ENCODE data around the gene MACROD1. TPM values are rescaled to one million over a fixed set of nuclear protein-coding genes. Genes with fewer than 3 reads are reported as not detected.

MACROD1 gene
- total RNA-seq, 2 experiments from 2014 or later = 6.0 to 6.3 TPM

DNA sequence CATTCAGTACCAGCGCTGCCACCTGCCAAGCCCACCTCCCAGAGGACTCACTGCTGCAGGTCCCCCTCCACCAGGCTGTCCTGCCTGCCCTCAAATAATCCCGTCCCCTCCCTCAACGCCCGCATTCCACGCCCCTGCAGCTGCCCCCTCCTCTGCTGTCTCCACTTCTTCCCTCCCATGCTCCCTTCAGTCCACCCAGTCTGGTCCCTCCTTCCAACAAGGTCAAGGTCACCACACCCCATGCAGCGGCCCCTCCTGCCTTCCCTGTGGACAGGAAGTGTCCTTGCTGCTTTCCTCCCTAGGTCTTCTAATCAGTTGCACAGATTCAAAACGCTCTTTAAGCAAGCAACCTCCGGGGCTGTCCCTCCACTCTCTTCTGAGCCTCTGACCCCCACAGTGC is 12.1 kb downstream of the MACROD1 start:
- Histone ChIP-seq H3K4me3 (ENCODE audit: low read length) (no peak overlapping the region), H3K9me3 (ENCODE audit: control insufficient read depth in 1 of 2, insufficient read depth in 1 of 2, low read length in 2 of 2) (no peaks in the 10 kb centered on the region), H3K27me3 (ENCODE audit: control insufficient read depth in 1 of 2, insufficient read depth in 2 of 2, low read length in 2 of 2) (no peaks in the 10 kb centered on the region), H3K27ac (ENCODE audit: low read depth in 1 of 2, low read length in 2 of 2) (no peak overlapping the region), H3K4me1 (ENCODE audit: insufficient read depth, low read length) (peaks cover 8% of the 10 kb centered on the region), H3K36me3 (ENCODE audit: insufficient read depth, low read length) (no peaks in the 10 kb centered on the region)
- ATAC-seq (ENCODE audit: poor library complexity) = no peak
- TF ChIP-seq, protein P1, sequence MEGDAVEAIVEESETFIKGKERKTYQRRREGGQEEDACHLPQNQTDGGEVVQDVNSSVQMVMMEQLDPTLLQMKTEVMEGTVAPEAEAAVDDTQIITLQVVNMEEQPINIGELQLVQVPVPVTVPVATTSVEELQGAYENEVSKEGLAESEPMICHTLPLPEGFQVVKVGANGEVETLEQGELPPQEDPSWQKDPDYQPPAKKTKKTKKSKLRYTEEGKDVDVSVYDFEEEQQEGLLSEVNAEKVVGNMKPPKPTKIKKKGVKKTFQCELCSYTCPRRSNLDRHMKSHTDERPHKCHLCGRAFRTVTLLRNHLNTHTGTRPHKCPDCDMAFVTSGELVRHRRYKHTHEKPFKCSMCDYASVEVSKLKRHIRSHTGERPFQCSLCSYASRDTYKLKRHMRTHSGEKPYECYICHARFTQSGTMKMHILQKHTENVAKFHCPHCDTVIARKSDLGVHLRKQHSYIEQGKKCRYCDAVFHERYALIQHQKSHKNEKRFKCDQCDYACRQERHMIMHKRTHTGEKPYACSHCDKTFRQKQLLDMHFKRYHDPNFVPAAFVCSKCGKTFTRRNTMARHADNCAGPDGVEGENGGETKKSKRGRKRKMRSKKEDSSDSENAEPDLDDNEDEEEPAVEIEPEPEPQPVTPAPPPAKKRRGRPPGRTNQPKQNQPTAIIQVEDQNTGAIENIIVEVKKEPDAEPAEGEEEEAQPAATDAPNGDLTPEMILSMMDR (IDR thresholded peaks at IDR 0.05) = no peak
- POLR2A ChIA-PET = interaction anchor here (1.2 kb wide), 1 partner anchor 32 kb away, joined by 4 read pairs; the partner anchor contains the start of gene STIP1
- Mint-ChIP-seq H3K36me3 (ENCODE audit: low read depth) (no peaks in the 10 kb centered on the region), H3K9me3 (no peaks in the 10 kb centered on the region), H3K4me3 (no peak overlapping the region), H3K4me1 (ENCODE audit: low read depth) (no peaks in the 10 kb centered on the region), H3K27ac (no peak overlapping the region), H3K27me3 (no peaks in the 10 kb centered on the region)
- intact Hi-C loops (cut with DNase I, micrococcal nuclease) = loop anchor here (1.0 to 5.0 kb wide), 2 partner anchors 154 to 247 kb away; no protein-coding TSS in a partner anchor
- CTCF ChIA-PET = interaction anchor here (0.8 to 2.8 kb wide), 4 partner anchors 10 to 154 kb away, joined by 3 to 15 read pairs (median 4); partner anchors contain the start of gene MACROD1
- DNase-seq = no peak

DNA sequence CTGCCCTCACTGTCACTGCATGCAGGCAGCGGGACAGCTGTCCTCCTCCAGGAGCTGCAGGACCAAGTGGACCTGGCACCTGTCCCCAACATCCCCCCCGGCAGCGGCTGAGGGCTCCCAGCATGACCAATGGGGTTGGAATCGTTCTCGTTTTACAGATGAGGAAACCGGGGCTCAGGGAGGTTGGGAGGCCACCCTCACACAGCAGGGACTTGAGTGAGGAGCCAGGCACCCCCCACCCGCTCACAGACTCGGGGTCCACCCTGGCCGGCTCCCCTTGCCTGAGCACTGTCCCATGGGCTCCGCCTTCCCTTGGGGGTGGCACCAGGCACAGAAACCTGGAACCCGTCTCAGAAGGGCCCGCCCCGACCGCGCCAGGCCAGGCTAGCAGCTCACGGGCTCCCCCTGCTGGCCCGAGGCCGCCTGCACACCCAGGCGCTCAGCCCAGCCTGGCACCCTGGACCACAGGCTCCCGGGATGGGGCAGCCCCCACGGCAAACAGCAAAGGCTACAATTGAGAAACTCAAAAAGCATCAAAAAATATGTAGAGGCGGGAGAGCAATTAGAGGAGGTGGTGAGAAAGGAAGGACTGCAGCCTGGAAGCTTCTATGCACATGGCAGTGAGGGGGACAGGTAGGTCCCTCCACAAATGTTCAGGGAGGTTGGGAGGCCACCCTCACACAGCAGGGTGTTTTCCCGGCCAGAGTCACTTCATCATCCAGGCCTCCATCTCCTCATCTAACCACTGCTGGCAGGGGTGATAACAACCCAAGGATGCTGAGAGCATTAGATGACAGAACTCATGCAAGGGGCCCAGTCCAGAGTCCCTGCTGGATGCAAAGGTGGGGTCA is 12.8 kb downstream of the MACROD1 start:
- no peak overlapping the region for H3K4me3 Mint-ChIP-seq
- ATAC-seq (ENCODE audit: poor library complexity) = peak; percentile 96

DNA sequence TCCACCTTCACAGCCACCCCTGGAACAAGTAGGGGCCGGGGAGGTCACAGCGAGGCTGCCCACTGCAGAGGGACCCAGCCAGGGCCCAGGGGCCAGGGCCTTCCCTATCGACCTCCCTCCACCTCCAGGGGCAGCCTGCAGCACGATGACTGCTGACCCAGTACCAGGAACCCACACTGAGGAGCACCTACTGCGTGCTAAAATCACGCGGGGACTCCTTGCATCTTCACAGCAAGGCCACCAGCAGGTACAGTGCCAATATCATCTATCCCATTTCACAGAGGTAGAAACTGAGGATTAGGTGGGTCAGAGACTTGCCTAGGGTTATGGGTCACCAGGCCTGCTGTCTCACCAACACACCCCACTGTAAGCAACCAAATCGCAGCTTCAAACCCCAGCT is 14.6 kb downstream of the MACROD1 start:
- no peaks in the 10 kb centered on the region for H3K36me3 Mint-ChIP-seq (ENCODE audit: low read depth)
- peaks cover 14% of the 10 kb centered on the region for H3K4me1 ChIP-seq (ENCODE audit: insufficient read depth, low read length)
- peaks cover 4% of the 10 kb centered on the region for H3K4me1 Mint-ChIP-seq (ENCODE audit: low read depth)
- no peak overlapping the region for H3K4me3 ChIP-seq (ENCODE audit: low read length)
- H3K27me3 Mint-ChIP-seq = no peaks in the 10 kb centered on the region
- H3K4me3 Mint-ChIP-seq = no peak overlapping the region
- intact Hi-C loops (cut with DNase I, micrococcal nuclease) = loop anchor here in 1 of 2 experiments (5.0 kb wide), 1 partner anchor 244 kb away; no protein-coding TSS in a partner anchor
- no peaks in the 10 kb centered on the region for H3K36me3 ChIP-seq (ENCODE audit: insufficient read depth, low read length)
- no peak for ATAC-seq (ENCODE audit: poor library complexity)
- TF ChIP-seq, protein P1 (IDR thresholded peaks at IDR 0.05) = no peak
- ChIA-PET POLR2A (no interaction called here), CTCF (interaction anchor here (2.8 kb wide), 1 partner anchor 151 kb away, joined by 15 read pairs; no protein-coding TSS in a partner anchor)
- DNase-seq = no peak
- H3K27ac ChIP-seq (ENCODE audit: low read depth in 1 of 2, low read length in 2 of 2) = no peak overlapping the region
- no peak overlapping the region for H3K27ac Mint-ChIP-seq
- H3K9me3 Mint-ChIP-seq = no peaks in the 10 kb centered on the region
- H3K9me3 ChIP-seq (ENCODE audit: control insufficient read depth in 1 of 2, insufficient read depth in 1 of 2, low read length in 2 of 2) = no peaks in the 10 kb centered on the region
- H3K27me3 ChIP-seq (ENCODE audit: control insufficient read depth in 1 of 2, insufficient read depth in 2 of 2, low read length in 2 of 2) = no peaks in the 10 kb centered on the region

More for the DNA sequence above, 12.8 kb downstream of the MACROD1 start:
- TF ChIP-seq, protein P1 (IDR thresholded peaks at IDR 0.05) = peak; percentile 99
- H3K36me3 ChIP-seq (ENCODE audit: insufficient read depth, low read length) = no peaks in the 10 kb centered on the region
- H3K27ac ChIP-seq (ENCODE audit: low read depth in 1 of 2, low read length in 2 of 2) = no peak overlapping the region
- H3K4me3 ChIP-seq (ENCODE audit: low read length) = no peak overlapping the region
- Mint-ChIP-seq H3K4me1 (ENCODE audit: low read depth) (no peaks in the 10 kb centered on the region), H3K9me3 (no peaks in the 10 kb centered on the region), H3K27ac (no peak overlapping the region), H3K36me3 (ENCODE audit: low read depth) (no peaks in the 10 kb centered on the region), H3K27me3 (no peaks in the 10 kb centered on the region)
- DNase-seq = peak; percentile 40 to 83 (median 63)
- CTCF ChIA-PET = interaction anchor here (0.8 to 2.8 kb wide), 7 partner anchors 11 to 385 kb away, joined by 3 to 15 read pairs (median 4); partner anchors contain the start of genes MACROD1 and ZFTA
- POLR2A ChIA-PET = interaction anchor here (1.2 kb wide), 1 partner anchor 33 kb away, joined by 4 read pairs; the partner anchor contains the start of gene STIP1
- H3K4me1 ChIP-seq (ENCODE audit: insufficient read depth, low read length) = peaks cover 12% of the 10 kb centered on the region
- no peaks in the 10 kb centered on the region for H3K27me3 ChIP-seq (ENCODE audit: control insufficient read depth in 1 of 2, insufficient read depth in 2 of 2, low read length in 2 of 2)
- intact Hi-C loops (cut with DNase I, micrococcal nuclease) = loop anchor here (1.0 to 5.0 kb wide), 2 partner anchors 153 to 246 kb away; no protein-coding TSS in a partner anchor
- H3K9me3 ChIP-seq (ENCODE audit: control insufficient read depth in 1 of 2, insufficient read depth in 1 of 2, low read length in 2 of 2) = no peaks in the 10 kb centered on the region
